Measurements from ENCODE around the gene DGKZ. TPM values are rescaled to one million over a fixed set of nuclear protein-coding genes. Genes with fewer than 3 reads are reported as not detected.
A peak's percentile ranks its signal among the peaks of the same experiment; 100 is the strongest.

The DGKZ gene
- total and polyA plus RNA-seq, 10 of the 15 experiments (the other 5 are each of a cell fraction or from before 2014, with no cell fraction given) = 0.50 to 78.4 (median 39.5) TPM

DNA sequence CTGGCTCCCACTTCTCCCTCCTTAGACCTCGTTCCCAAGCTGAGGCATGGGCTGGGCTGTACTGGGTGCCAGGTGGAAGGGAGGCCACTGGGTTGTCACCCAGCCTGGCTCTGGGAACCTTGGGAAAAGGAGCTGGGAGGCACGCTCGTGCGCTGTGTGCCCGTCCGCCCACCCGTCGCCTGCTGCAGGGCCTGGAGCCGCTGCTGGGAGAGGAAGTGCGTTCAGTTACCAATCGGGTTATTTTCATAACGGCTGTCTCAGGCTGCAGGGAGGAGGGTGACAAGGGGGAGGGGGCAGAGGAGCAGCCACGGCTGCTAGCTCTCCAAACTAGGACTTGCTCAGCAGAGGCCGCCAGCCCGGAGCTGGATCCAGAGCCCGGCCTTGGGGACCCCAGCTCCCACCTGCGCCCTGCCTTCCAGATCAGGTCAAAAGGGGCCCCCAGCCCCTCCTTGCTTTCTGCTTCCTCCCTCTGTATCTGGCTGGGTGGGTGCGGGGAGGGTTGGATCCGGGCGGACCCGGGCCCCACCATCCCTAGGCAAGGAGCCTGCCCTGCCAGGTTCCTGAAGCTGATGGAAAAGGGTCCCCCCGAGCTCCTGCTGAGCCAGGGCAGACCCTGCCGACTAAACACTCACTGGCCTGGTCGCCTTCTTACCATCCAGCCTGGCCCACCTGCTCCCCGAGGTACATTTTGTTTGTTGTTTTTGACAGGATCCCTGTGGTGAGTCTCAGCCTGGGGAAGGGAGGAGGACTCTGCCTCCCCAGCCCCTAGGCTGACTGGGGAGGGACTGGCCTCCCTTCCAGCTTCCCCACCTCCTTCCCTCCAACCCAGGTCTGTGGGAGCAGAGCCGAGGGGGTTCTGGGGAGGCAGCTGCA is 14.3 kb downstream of the DGKZ start (continued):
- TF ChIP-seq IRF5 (IDR thresholded peaks at IDR 0.05; ENCODE audit: borderline replicate concordance) = no peak
- TF ChIP-seq, protein P1, sequence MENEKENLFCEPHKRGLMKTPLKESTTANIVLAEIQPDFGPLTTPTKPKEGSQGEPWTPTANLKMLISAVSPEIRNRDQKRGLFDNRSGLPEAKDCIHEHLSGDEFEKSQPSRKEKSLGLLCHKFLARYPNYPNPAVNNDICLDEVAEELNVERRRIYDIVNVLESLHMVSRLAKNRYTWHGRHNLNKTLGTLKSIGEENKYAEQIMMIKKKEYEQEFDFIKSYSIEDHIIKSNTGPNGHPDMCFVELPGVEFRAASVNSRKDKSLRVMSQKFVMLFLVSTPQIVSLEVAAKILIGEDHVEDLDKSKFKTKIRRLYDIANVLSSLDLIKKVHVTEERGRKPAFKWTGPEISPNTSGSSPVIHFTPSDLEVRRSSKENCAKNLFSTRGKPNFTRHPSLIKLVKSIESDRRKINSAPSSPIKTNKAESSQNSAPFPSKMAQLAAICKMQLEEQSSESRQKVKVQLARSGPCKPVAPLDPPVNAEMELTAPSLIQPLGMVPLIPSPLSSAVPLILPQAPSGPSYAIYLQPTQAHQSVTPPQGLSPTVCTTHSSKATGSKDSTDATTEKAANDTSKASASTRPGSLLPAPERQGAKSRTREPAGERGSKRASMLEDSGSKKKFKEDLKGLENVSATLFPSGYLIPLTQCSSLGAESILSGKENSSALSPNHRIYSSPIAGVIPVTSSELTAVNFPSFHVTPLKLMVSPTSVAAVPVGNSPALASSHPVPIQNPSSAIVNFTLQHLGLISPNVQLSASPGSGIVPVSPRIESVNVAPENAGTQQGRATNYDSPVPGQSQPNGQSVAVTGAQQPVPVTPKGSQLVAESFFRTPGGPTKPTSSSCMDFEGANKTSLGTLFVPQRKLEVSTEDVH (IDR thresholded peaks at IDR 0.05; ENCODE audit: low read depth, partially characterized antibody) = no peak
- TF ChIP-seq CREB1 (IDR thresholded peaks at IDR 0.05; ENCODE audit: low read depth) = 0 out of 2 replicates have a peak, but pooled peaks have one; percentile 10
- TF ChIP-seq HDAC2 (IDR thresholded peaks at IDR 0.05) = no peak
- TF ChIP-seq, protein P2, sequence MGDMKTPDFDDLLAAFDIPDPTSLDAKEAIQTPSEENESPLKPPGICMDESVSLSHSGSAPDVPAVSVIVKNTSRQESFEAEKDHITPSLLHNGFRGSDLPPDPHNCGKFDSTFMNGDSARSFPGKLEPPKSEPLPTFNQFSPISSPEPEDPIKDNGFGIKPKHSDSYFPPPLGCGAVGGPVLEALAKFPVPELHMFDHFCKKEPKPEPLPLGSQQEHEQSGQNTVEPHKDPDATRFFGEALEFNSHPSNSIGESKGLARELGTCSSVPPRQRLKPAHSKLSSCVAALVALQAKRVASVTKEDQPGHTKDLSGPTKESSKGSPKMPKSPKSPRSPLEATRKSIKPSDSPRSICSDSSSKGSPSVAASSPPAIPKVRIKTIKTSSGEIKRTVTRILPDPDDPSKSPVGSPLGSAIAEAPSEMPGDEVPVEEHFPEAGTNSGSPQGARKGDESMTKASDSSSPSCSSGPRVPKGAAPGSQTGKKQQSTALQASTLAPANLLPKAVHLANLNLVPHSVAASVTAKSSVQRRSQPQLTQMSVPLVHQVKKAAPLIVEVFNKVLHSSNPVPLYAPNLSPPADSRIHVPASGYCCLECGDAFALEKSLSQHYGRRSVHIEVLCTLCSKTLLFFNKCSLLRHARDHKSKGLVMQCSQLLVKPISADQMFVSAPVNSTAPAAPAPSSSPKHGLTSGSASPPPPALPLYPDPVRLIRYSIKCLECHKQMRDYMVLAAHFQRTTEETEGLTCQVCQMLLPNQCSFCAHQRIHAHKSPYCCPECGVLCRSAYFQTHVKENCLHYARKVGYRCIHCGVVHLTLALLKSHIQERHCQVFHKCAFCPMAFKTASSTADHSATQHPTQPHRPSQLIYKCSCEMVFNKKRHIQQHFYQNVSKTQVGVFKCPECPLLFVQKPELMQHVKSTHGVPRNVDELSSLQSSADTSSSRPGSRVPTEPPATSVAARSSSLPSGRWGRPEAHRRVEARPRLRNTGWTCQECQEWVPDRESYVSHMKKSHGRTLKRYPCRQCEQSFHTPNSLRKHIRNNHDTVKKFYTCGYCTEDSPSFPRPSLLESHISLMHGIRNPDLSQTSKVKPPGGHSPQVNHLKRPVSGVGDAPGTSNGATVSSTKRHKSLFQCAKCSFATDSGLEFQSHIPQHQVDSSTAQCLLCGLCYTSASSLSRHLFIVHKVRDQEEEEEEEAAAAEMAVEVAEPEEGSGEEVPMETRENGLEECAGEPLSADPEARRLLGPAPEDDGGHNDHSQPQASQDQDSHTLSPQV (IDR thresholded peaks at IDR 0.05) = no peak
- TF ChIP-seq KLF5 (IDR thresholded peaks at IDR 0.05; ENCODE audit: partially characterized antibody) = peak; percentile 64
- TF ChIP-seq PKNOX1 (IDR thresholded peaks at IDR 0.05) = peak; percentile 27; the same call in 1 of the 2 replicates
- no peak for TF ChIP-seq HCFC1 (IDR thresholded peaks at IDR 0.05; ENCODE audit: low read length)
- TF ChIP-seq ATF7 (IDR thresholded peaks at IDR 0.05; ENCODE audit: low read depth) = no peak
- TF ChIP-seq MTA3 (IDR thresholded peaks at IDR 0.05; ENCODE audit: borderline replicate concordance, low read length) = no peak
- no peak for TF ChIP-seq ZZZ3 (IDR thresholded peaks at IDR 0.05; ENCODE audit: control insufficient read depth, insufficient read length, low read depth)
- no peak for TF ChIP-seq BMI1 (IDR thresholded peaks at IDR 0.05; ENCODE audit: borderline replicate concordance)
- no peak for TF ChIP-seq NFIC (IDR thresholded peaks at IDR 0.05; ENCODE audit: low read depth, low read length)
- no peak for TF ChIP-seq MEF2A (IDR thresholded peaks at IDR 0.05; ENCODE audit: insufficient read depth, low read depth, low read length)
- no peak; the same call in 1 of the 2 replicates for TF ChIP-seq LARP7 (IDR thresholded peaks at IDR 0.05)
- TF ChIP-seq NR2F1 (conservative IDR thresholded peaks at IDR 0.05) = no peak; the same call in 1 of the 2 replicates
- 0 out of 2 replicates have a peak, but pooled peaks have one; percentile 36 for TF ChIP-seq MTA2 (IDR thresholded peaks at IDR 0.05; ENCODE audit: low read depth)
- no peak for TF ChIP-seq ZNF384 (IDR thresholded peaks at IDR 0.05; ENCODE audit: borderline replicate concordance, low read depth, low read length)

Measured in GM12878 (cell line).